Uterus (tissue), 2 donors: ENCODE results near the gene ADA.

Experiments used
- CTCF ChIP-seq, 4 experiments: fragments of 200-600 bp in 2 of 4; fragments of 450-650 bp in 2 of 4; sonication (generic) in 2 of 4; IDR thresholded peaks; one replicate each; pipeline ENCODE4 v1.5.1; 2016 to 2019; ENCODE audit warnings: antibody characterized with exemption in 4 of 4, mild to moderate bottlenecking in 2 of 4, moderate library complexity in 1 of 4
- POLR2A ChIP-seq, 2 donors: fragments of 450-650 bp; IDR thresholded peaks; one replicate each; pipeline ENCODE4 v1.6.1; 2016; ENCODE audit warnings: antibody characterized with exemption in 2 of 2, mild to moderate bottlenecking in 1 of 2, moderate library complexity in 1 of 2

DNA sequence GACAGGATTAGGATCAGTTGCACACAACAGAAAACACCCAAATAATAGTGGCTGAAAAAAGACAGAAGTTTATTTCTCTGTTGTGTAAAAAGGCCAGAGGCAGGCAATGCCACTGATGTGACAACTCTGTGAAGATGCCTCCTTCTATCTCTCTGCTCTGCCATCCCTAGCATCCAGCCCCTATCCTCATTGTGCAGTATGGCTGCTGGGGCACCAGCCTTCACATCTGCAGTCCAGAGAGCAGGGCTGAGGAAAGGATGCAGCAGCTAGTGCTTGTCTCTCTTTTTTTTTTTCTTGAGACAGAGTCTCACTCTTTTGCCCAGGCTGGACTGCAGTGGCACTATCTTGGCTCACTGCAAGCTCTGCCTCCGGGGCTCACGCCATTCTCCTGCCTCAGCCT is 6.4 kb upstream of the ADA start:
- TF ChIP-seq POLR2A (IDR thresholded peaks at IDR 0.05) (no peak), CTCF (IDR thresholded peaks at IDR 0.05) (no peak)
